ENCODE data around the gene RNF214.
"Not testable (repeated sequence)": the region's sequence is repeated elsewhere in the genome, so short reads cannot be mapped to it uniquely, and the experiment has no call there.

Gene RNF214

GRCh38 chr11:117315285-117316196 is 83.1 kb downstream of the RNF214 start:
- DNase-seq (ENCODE audit: low spot score), result no peak

- DNase-seq (ENCODE audit: low spot score), result peak; percentile 6
These were observed 83.9 kb downstream of the RNF214 start, which contains the start of gene BACE1 for GRCh38 chr11:117316197-117316961. BACE1 (minus strand) TSS chr11:117316256; CDS start chr11:117315795, 461 bp downstream.

- no peak for DNase-seq (ENCODE audit: low spot score)
These were observed 86.3 kb downstream of the RNF214 start for GRCh38 chr11:117318738-117319137.

GRCh38 chr11:117319214-117319840 is 86.9 kb downstream of the RNF214 start:
- DNase-seq (ENCODE audit: low spot score), result no peak

GRCh38 chr11:117327255-117327566 is 94.7 kb downstream of the RNF214 start:
- not testable (repeated sequence) for DNase-seq (ENCODE audit: low spot score)

- DNase-seq (ENCODE audit: low spot score), result peak; percentile 95
These were observed 95.3 kb downstream of the RNF214 start, which contains the start of gene CEP164 for GRCh38 chr11:117327567-117328374. CEP164 (plus strand) TSS chr11:117327854; CDS start chr11:117338587, 10,733 bp downstream.

GRCh38 chr11:117328375-117329010 is 96.0 kb downstream of the RNF214 start:
- DNase-seq (ENCODE audit: low spot score), result peak; percentile 9

GRCh38 chr11:117332843-117333242 is 100.4 kb downstream of the RNF214 start:
- no peak for DNase-seq (ENCODE audit: low spot score)

GRCh38 chr11:117333917-117334316 is 101.4 kb downstream of the RNF214 start:
- no peak for DNase-seq (ENCODE audit: low spot score)

- DNase-seq (ENCODE audit: low spot score), result no peak
These were observed 102.4 kb downstream of the RNF214 start for GRCh38 chr11:117334896-117335295.

- DNase-seq (ENCODE audit: low spot score), result no peak
These were observed 102.9 kb downstream of the RNF214 start for GRCh38 chr11:117335399-117335798.
